Lower leg skin (tissue), 4 donors: ENCODE measurements around the gene C13orf46. TPM values are rescaled to one million over a fixed set of nuclear protein-coding genes. Genes with fewer than 3 reads are reported as not detected.

Source experiments
- DNase-seq, 2 donors: peaks; one replicate each; pipeline ENCODE4 v3.0.0-alpha.2; 2019; ENCODE audit warnings: low spot score in 2 of 2
- H3K4me3 ChIP-seq: fragments of 200-600 bp; sonication (generic); 2 replicates; pipeline ENCODE4 v1.5.1; 2017; ENCODE audit warnings: mild to moderate bottlenecking, low read depth; ENCODE audit not compliant: poor library complexity, severe bottlenecking
- CTCF ChIP-seq, 3 donors: fragments of 450-650 bp; IDR thresholded peaks; one replicate each; pipeline ENCODE4 v1.5.1; 2016; ENCODE audit warnings: antibody characterized with exemption in 3 of 3, mild to moderate bottlenecking in 3 of 3, moderate library complexity in 2 of 3
- POLR2A ChIP-seq, 2 donors: fragments of 450-650 bp; IDR thresholded peaks; one replicate each; pipeline ENCODE4 v1.6.1; 2016 to 2017; ENCODE audit warnings: antibody characterized with exemption in 2 of 2, mild to moderate bottlenecking in 1 of 2, moderate library complexity in 1 of 2
- WGBS, 2 donors: methylation state at CpG; one replicate each; pipeline ENCODE4 v1.1.5; 2018; 5-methylcytosine and 5-hydroxymethylcytosine counted together
- intact Hi-C: fragments of 100-400 bp; cut with DNase I; formaldehyde crosslinking; loops from one replicate; pipeline ENCODE4 v1.15.0; 2023; ENCODE audit warnings: low total_unique reads
- total RNA-seq, 4 donors: library from RNA; depleted of rRNA; stranded (reverse); fragments of >200 nt; gene quantifications; one replicate each; pipeline ENCODE4 v1.1.0, GENCODE V29; 2016

C13orf46 gene
- total RNA-seq, 4 donors from 2014 or later = 0.13 to 1.4 (median 0.13) TPM; not detected in 1

- TF ChIP-seq CTCF (IDR thresholded peaks at IDR 0.05) (no peak), POLR2A (IDR thresholded peaks at IDR 0.05) (no peak)
- DNase-seq = peak in 1 of 2 donors; percentile 85
- WGBS, 2 donors = 89 to 94% methylated on average over 21 to 35 of the region's 36 CpGs
- intact Hi-C loops = no loop called here
- no peak overlapping the region for H3K4me3 ChIP-seq
Measured at GRCh38 chr13:113971471-113972231, 2.2 kb downstream of the C13orf46 start.

DNA sequence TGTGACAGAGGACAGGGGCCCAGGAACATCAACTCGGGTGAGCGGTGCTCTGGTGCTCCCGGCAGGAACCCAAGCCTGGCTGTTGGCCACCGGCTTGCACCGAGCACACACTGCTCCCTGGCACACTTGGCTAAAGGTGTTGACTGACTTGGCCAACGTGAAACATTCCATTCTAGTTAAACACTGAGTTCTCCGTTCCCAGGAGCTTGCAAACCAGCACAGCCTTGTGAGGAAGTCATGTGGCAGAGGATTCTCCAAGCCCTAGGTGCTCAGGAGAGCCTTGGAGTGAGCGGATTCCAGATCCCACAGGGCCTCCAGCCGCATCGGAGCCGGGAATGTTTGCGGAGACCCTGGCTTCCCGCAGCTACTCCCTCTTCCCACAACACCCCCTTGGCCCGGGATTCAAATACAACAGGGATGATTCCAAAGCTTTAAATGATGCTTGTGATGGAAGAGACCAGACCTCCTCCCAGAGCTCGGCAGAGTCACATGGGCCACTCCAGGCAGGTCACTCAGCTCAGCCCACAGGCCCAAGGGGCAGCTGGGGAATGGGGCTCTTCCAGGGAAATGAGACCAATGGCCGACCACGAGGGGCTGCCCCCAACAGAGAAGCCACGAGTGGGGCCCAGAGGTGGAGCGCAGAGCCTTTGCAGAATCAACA, 2.9 kb downstream of the C13orf46 start:
- intact Hi-C loops = no loop called here
- H3K4me3 ChIP-seq = no peak overlapping the region
- TF ChIP-seq CTCF (IDR thresholded peaks at IDR 0.05) (no peak), POLR2A (IDR thresholded peaks at IDR 0.05) (no peak)
- peak; percentile 66 to 87 for DNase-seq
- 38 to 52% methylated on average over 15 to 19 of the region's 19 CpGs for WGBS, 2 donors

DNA sequence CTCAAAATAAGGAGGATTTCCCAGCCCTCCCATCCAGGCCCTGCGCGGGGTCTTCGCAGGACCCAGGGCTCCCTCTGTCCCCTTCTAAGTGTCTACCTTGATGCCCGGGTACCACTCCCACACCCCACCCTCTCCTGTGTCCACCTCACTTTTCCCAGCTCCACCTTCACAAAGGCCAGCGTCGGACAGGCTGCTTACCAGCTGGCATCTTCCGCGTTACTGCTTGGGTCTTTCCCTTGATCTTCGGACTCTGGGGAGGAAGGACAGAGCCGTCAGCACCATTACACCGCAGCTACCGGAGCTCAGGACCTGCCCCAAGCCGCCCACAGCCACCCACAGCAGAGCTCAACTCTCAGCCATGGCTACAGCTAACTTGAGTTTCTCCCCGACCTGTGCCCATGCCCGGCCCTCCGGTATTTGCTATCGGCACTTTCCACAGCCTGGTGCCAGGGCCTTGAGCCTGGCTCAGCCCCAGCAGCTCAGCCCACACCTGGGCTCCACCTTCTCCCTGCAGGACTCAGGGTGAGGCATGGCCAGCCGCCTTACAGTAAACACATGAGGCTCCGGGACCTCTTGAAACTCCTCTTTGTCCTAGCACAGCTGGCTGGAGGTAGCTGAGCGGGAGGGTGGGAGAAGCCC, 3.8 kb downstream of the C13orf46 start:
- peak in 1 of 2 donors; percentile 88 for DNase-seq
- intact Hi-C loops = no loop called here
- TF ChIP-seq CTCF (IDR thresholded peaks at IDR 0.05) = no peak
- no peak for TF ChIP-seq POLR2A (IDR thresholded peaks at IDR 0.05)
- WGBS, 2 donors = 65 to 74% methylated on average over 20 of the region's 20 CpGs
- no peak overlapping the region for H3K4me3 ChIP-seq

DNA sequence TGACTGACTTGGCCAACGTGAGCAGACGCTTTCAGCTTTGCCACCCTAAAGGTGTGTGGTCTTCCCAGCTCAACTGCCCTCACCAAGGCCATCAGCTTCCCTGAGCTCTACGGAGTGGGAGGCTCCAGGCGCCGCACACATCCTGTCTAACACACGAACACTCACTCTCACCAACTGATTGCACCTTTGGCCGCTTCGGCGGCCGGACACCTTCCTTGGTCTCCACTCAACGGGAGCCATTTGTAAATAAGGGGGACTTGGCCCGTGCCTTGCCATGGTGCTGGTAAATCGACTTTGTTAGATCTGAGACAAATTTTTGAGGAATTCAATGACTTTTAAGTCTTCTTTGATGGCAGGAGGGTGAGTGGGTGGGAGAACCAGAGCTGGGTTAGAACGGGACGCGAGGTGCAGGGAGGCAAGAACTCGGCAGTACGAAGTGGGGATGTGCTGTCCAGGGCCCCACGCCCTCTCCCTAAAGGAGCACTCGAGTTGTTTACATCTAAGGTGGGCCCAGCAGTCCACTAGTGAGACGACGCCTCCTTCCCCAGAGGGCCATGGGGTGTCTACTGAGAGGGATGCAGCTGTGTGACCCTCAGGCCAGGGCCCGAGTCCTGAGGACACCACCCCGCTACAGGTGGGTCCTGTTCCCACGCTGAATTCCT, 4.4 kb downstream of the C13orf46 start:
- no peak overlapping the region for H3K4me3 ChIP-seq
- DNase-seq = peak in 1 of 2 donors; percentile 85
- TF ChIP-seq CTCF (IDR thresholded peaks at IDR 0.05) = no peak
- TF ChIP-seq POLR2A (IDR thresholded peaks at IDR 0.05) = no peak
- intact Hi-C loops = no loop called here
- 94 to 95% methylated on average over 25 of the region's 25 CpGs for WGBS, 2 donors

- H3K4me3 ChIP-seq = no peak overlapping the region
- TF ChIP-seq CTCF (IDR thresholded peaks at IDR 0.05) = no peak
- DNase-seq = no peak
- intact Hi-C loops = no loop called here
- WGBS, 2 donors = 90 to 95% methylated on average over 17 of the region's 17 CpGs
Measured at GRCh38 chr13:113968463-113969310, 5.2 kb downstream of the C13orf46 start.
